ENCODE data around the gene KCTD13. TPM values are rescaled to one million over a fixed set of nuclear protein-coding genes. Genes with fewer than 3 reads are reported as not detected.

KCTD13 gene, protein sequence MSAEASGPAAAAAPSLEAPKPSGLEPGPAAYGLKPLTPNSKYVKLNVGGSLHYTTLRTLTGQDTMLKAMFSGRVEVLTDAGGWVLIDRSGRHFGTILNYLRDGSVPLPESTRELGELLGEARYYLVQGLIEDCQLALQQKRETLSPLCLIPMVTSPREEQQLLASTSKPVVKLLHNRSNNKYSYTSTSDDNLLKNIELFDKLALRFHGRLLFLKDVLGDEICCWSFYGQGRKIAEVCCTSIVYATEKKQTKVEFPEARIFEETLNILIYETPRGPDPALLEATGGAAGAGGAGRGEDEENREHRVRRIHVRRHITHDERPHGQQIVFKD
- total RNA-seq = 21.5 TPM

- Histone ChIP-seq H3K4me3 (ENCODE audit: low read length) (peak within 1 kb of the TSS; percentile 97), H3K27me3 (ENCODE audit: insufficient read depth, low read length) (no peaks in the 10 kb centered on the region), H3K9me3 (ENCODE audit: low read depth, low read length) (no peaks in the 10 kb centered on the region), H3K4me1 (ENCODE audit: insufficient read depth, low read length) (peaks cover 30% of the 10 kb centered on the region)
Observed at GRCh38 chr16:29925781-29926710, at the start of gene KCTD13. KCTD13 (minus strand) TSS chr16:29926226; CDS start chr16:29926033, 193 bp downstream.

DNA sequence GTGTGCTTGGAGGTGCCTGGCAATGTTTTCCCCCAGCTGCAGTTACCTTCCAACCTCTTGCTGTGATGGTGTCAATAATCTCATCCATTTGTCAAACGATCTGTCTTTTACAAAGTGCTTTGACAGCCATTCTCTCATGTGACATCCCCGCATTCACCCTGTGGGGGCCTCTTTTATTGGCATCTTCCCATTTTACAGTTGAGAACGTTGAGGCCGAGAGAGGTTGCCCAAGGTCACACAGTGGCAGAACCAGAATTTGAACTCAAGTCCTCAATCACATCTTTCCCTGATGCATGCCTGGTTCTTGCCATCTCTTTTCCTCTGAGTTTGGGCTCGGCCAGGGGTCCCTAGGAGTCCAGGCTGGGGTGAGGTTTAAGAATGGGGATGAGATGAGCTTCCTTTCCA, 49.1 kb upstream of the KCTD13 start:
- Histone ChIP-seq H3K27me3 (ENCODE audit: insufficient read depth, low read length) (no peaks in the 10 kb centered on the region), H3K4me3 (ENCODE audit: low read length) (no peak overlapping the region), H3K9me3 (ENCODE audit: low read depth, low read length) (no peaks in the 10 kb centered on the region), H3K4me1 (ENCODE audit: insufficient read depth, low read length) (peaks cover 37% of the 10 kb centered on the region)

DNA sequence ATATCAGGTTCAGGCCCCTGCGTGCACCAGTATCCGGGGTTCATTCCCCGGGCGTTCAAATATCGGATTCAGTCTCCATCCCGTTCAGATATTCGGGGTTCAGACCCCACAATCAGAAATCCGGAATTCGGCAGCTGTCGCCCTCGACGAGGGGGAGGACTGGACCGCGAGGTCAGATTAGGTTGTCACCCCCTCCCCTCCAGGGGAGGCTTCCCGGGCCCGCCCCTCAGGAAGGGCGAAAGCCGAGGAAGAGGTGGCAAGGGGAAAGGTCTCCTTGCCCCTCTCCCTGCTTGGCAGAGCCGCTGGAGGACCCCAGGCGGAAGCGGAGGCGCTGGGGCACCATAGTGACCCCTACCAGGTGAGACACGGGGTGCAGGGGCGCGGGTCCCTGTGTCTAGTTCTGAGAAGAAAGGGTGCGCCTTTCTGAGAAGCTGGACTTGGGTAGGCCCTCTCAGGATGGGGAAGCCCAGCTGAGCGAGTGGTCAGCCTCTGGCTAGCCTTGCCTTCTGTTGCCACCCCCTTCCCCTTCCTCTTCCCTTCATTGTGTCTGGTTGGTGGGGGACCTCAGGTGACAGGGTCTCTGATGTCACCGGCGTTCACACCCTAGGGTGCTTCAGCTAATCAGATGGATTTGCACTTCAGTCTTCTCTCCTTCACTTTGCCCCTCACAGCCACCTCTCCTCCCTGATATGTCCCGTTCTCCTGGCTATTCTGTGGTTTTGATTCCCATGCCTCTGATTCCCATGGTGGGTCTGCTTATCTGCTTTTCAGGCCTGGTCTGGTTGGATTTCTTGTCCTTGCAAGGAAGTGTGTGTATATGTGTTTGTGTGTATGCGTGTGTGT, 48.5 kb upstream of the KCTD13 start:
- Histone ChIP-seq H3K27me3 (ENCODE audit: insufficient read depth, low read length) (no peaks in the 10 kb centered on the region), H3K4me1 (ENCODE audit: insufficient read depth, low read length) (peaks cover 37% of the 10 kb centered on the region), H3K4me3 (ENCODE audit: low read length) (peak overlapping the region; percentile 96), H3K9me3 (ENCODE audit: low read depth, low read length) (no peaks in the 10 kb centered on the region)

DNA sequence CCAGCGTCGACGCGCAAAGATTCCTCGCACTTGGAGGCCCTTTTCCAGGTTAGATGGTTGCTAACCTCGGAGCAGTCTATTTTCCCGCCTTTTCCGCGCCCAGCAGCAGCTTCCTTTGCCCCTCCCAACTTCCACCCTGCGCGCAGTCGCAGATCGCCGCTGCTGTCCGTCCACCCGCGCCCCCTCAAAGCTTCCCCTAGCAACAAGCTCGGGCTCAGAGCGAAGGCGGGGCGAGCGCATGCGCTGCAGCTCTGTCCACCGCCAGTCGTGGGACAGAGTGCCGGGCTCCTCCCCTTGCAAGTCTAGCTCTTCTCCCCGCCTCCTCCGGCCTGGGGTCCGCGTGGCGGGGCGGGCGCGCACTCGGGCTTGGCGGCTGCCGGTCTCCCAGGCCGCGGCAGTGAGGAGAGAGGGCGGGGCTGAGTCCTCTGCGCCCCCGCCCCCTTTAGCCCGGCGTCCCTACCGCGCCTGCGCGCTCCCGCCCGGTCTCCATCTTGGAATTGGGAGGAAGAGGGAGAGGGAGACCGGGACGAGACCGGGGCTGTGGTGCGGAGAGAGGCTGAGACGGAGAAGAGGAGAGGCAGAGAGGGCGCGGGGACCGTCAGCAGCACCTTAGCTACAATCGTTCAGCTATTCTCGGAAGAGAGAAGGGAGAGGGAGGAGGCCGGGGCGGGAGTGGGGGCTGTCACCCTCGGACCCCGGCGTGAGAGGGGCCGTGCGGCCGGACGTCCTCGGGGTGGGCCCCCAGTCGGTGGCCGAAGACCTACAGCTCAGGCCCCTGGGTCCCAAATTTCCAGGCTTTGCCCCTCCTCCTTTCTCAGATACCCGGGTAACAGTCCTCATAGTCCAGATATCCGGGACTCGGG, 47.6 kb upstream of the KCTD13 start, which contains the start of gene TAOK2:
Gene TAOK2, plus strand, starts transcription at position 485 of the 863 bp plus-strand sequence. CDS start 3,905 bp downstream, outside the sequence.
- no peaks in the 10 kb centered on the region for H3K27me3 ChIP-seq (ENCODE audit: insufficient read depth, low read length)
- peak within 1 kb of the TSS; percentile 96 for H3K4me3 ChIP-seq (ENCODE audit: low read length)
- H3K4me1 ChIP-seq (ENCODE audit: insufficient read depth, low read length) = peaks cover 37% of the 10 kb centered on the region
- H3K9me3 ChIP-seq (ENCODE audit: low read depth, low read length) = no peaks in the 10 kb centered on the region

GRCh38 chr16:29972992-29973383, 47.0 kb upstream of the KCTD13 start:
- no peaks in the 10 kb centered on the region for H3K27me3 ChIP-seq (ENCODE audit: insufficient read depth, low read length)
- H3K4me1 ChIP-seq (ENCODE audit: insufficient read depth, low read length) = peaks cover 37% of the 10 kb centered on the region
- H3K4me3 ChIP-seq (ENCODE audit: low read length) = peak overlapping the region; percentile 96
- no peaks in the 10 kb centered on the region for H3K9me3 ChIP-seq (ENCODE audit: low read depth, low read length)

DNA sequence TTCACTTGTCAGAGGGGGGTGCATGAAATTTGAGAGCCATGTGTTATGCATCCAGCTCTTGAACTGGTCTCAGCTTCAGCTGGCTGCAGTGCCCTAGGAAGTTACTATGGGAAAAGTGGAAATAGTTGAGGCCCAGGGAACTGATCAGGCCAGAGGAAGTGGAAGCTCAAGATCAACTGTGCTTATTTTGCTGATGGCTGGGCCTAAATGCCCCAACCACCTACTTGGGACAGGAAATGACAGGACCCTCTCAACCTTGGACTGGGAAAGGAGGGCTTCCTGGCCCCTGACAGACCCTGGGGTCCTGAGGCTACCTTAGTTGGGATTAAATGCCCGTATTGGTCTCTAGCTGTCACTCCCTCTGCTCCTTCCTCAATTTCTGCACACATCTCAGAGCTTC, 46.5 kb upstream of the KCTD13 start:
- no peak overlapping the region for H3K4me3 ChIP-seq (ENCODE audit: low read length)

DNA sequence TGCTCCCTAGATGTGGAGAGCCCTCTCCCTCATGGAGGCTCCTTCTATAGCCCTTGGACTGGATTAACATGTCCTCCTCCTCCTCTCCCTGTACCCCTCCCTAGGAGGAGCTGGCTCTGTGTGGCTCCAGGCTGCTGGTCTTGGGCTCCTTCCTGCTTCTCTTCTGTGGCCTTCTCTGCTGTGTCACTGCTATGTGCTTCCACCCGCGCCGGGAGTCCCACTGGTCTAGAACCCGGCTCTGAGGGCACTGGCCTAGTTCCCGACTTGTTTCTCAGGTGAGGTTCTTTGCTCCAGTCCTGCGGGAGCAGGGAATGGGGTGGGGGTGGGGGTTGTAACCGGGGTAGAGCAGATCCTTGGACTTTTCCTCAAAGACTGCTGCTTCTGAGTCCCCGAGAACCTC, 45.3 kb upstream of the KCTD13 start:
- no peaks in the 10 kb centered on the region for H3K27me3 ChIP-seq (ENCODE audit: insufficient read depth, low read length)
- no peaks in the 10 kb centered on the region for H3K9me3 ChIP-seq (ENCODE audit: low read depth, low read length)
- H3K4me1 ChIP-seq (ENCODE audit: insufficient read depth, low read length) = peaks cover 32% of the 10 kb centered on the region
- H3K4me3 ChIP-seq (ENCODE audit: low read length) = no peak overlapping the region

More for the DNA sequence above, 46.5 kb upstream of the KCTD13 start:
- peaks cover 37% of the 10 kb centered on the region for H3K4me1 ChIP-seq (ENCODE audit: insufficient read depth, low read length)
- no peaks in the 10 kb centered on the region for H3K9me3 ChIP-seq (ENCODE audit: low read depth, low read length)
- H3K27me3 ChIP-seq (ENCODE audit: insufficient read depth, low read length) = no peaks in the 10 kb centered on the region

- H3K4me1 ChIP-seq (ENCODE audit: insufficient read depth, low read length) = peaks cover 10% of the 10 kb centered on the region
- no peaks in the 10 kb centered on the region for H3K9me3 ChIP-seq (ENCODE audit: low read depth, low read length)
- H3K4me3 ChIP-seq (ENCODE audit: low read length) = no peak overlapping the region
- no peaks in the 10 kb centered on the region for H3K27me3 ChIP-seq (ENCODE audit: insufficient read depth, low read length)
Observed at GRCh38 chr16:29968205-29968604, 42.2 kb upstream of the KCTD13 start.

GRCh38 chr16:29963021-29963743, 37.2 kb upstream of the KCTD13 start:
- Histone ChIP-seq H3K4me1 (ENCODE audit: insufficient read depth, low read length) (peaks cover 19% of the 10 kb centered on the region), H3K9me3 (ENCODE audit: low read depth, low read length) (no peaks in the 10 kb centered on the region), H3K4me3 (ENCODE audit: low read length) (no peak overlapping the region), H3K27me3 (ENCODE audit: insufficient read depth, low read length) (no peaks in the 10 kb centered on the region)

DNA sequence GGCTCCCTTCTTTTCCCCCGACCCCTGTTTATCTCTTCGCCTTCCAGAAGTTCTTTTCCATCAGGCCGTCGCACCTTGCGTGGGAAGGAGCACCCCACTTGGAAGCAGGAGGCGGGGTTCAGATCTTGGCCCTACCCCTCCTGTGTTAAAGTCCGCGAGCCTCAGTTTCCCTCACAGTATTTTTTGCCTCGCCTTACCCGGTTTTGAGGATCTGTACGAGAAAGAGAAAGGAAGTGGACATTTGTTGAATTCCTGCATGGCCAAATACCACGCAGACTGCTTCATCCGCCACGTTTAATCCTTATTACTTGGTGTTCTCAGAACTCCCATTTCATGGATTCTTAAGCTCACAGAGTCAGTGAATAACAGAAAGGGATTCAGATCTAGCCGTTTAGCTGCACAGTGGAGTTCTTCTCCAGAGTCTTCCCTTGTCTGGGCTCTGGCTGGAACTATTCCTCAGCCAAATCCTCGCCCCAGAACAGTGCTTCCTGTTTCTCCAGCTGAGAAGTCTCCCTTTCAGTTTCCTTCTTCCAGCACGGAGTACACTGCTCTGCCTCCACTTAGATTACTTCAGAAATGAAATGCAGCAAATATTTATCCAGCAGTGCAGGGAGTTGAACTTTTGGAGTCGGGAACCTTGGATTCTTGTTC, 36.4 kb upstream of the KCTD13 start:
- H3K4me1 ChIP-seq (ENCODE audit: insufficient read depth, low read length) = peaks cover 19% of the 10 kb centered on the region
- no peaks in the 10 kb centered on the region for H3K9me3 ChIP-seq (ENCODE audit: low read depth, low read length)
- no peaks in the 10 kb centered on the region for H3K27me3 ChIP-seq (ENCODE audit: insufficient read depth, low read length)
- H3K4me3 ChIP-seq (ENCODE audit: low read length) = peak overlapping the region; percentile 71

GRCh38 chr16:29961479-29962343, 35.7 kb upstream of the KCTD13 start, which contains the start of gene TMEM219:
TMEM219 (plus strand) TSS chr16:29962079; CDS start chr16:29963144, 1,065 bp downstream.
- Histone ChIP-seq H3K9me3 (ENCODE audit: low read depth, low read length) (no peaks in the 10 kb centered on the region), H3K4me1 (ENCODE audit: insufficient read depth, low read length) (peaks cover 19% of the 10 kb centered on the region), H3K27me3 (ENCODE audit: insufficient read depth, low read length) (no peaks in the 10 kb centered on the region), H3K4me3 (ENCODE audit: low read length) (peak within 1 kb of the TSS; percentile 71)

- no peaks in the 10 kb centered on the region for H3K27me3 ChIP-seq (ENCODE audit: insufficient read depth, low read length)
- peaks cover 19% of the 10 kb centered on the region for H3K4me1 ChIP-seq (ENCODE audit: insufficient read depth, low read length)
- peak overlapping the region; percentile 71 for H3K4me3 ChIP-seq (ENCODE audit: low read length)
- H3K9me3 ChIP-seq (ENCODE audit: low read depth, low read length) = no peaks in the 10 kb centered on the region
Observed at GRCh38 chr16:29961127-29961478, 35.1 kb upstream of the KCTD13 start.

Measured in mononuclear cell (primary cell).